Posterior vena cava (tissue), 2 donors: ENCODE results near the gene OR51G2. TPM values are rescaled to one million over a fixed set of nuclear protein-coding genes. Genes with fewer than 3 reads are reported as not detected.

Source experiments
- DNase-seq: peaks from one replicate; pipeline ENCODE4 v3.0.0-alpha.2; 2020; ENCODE audit warnings: low spot score
- intact Hi-C, 2 donors: fragments of 100-400 bp; cut with DNase I; formaldehyde crosslinking; loops; one replicate each; pipeline versions ENCODE4 v1.14.1 to v1.14.2; 2022 to 2023
- total RNA-seq, 2 donors: library from RNA; stranded (reverse); fragmentation: NEBNext Ultra II Directional; extraction: Animal tissue kit (Norgen Biotek cat#: 25700); gene quantifications; one replicate each; pipeline ENCODE4 v1.2.1, GENCODE V29; 2021
- donor health status: DM: yes; HTN: yes; CAD: no.
- donor health status: DM: yes; HTN: yes; CAD: no.

Gene OR51G2
- total RNA-seq, 2 donors from 2014 or later, result not detected

DNA sequence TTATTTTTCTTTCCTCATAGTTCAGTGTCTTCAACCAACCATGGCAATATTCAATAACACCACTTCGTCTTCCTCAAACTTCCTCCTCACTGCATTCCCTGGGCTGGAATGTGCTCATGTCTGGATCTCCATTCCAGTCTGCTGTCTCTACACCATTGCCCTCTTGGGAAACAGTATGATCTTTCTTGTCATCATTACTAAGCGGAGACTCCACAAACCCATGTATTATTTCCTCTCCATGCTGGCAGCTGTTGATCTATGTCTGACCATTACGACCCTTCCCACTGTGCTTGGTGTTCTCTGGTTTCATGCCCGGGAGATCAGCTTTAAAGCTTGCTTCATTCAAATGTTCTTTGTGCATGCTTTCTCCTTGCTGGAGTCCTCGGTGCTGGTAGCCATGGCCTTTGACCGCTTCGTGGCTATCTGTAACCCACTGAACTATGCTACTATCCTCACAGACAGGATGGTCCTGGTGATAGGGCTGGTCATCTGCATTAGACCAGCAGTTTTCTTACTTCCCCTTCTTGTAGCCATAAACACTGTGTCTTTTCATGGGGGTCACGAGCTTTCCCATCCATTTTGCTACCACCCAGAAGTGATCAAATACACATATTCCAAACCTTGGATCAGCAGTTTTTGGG lies 37.2 kb downstream of the OR51G2 start, which contains the start of gene OR51T1:
TSS of gene OR51T1 (plus strand) at position 41 of the 641 bp plus-strand sequence. CDS start at position 41, 0 bp downstream.
- DNase-seq, result no peak
- intact Hi-C loops, result no loop called here

- intact Hi-C loops, result no loop called here
These were observed 38.0 kb downstream of the OR51G2 start for GRCh38 chr11:4881188-4881587.

GRCh38 chr11:4865855-4866254 lies 53.3 kb downstream of the OR51G2 start:
- intact Hi-C loops, result no loop called here
- DNase-seq, result no peak

More at GRCh38 chr11:4881188-4881587, 38.0 kb downstream of the OR51G2 start:
- DNase-seq, result no peak

DNA sequence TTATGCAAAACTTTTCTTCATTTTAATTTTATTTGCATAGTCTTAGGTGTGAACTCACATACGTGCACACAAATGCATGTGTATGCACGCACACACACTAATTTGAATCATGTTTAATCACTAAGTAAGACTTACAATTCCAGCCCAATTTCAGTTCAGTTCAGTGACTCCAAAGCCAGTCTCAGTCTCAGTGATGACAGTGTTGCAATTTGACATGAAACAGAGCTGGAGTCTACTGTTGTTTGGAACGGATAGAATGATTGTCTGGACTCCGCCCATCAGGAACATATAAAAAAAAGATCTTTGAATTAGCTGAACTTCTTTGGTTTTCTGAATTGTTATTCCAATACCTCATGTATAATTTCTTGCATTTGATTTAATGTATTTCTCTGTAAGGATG lies 55.3 kb downstream of the OR51G2 start:
- DNase-seq, result no peak
- intact Hi-C loops, result no loop called here

Other genes starting within 250 kb of the OR51G2 start
- gene OR51E2, start 221.5 kb downstream of the OR51G2 start, total RNA-seq, result under 1 TPM; 0.23 to 0.57 TPM
- not detected for gene MMP26, start 214.6 kb downstream of the OR51G2 start, total RNA-seq
- not detected for gene OR51F1, start 149.4 kb downstream of the OR51G2 start, total RNA-seq
- not detected for gene OR52R1, start 115.0 kb downstream of the OR51G2 start, total RNA-seq
- not detected for gene OR51F2, start 98.0 kb downstream of the OR51G2 start, total RNA-seq
- not detected for gene OR51S1, start 70.1 kb downstream of the OR51G2 start, total RNA-seq
- gene OR51T1, start 37.5 kb downstream of the OR51G2 start, total RNA-seq, result not detected
- gene OR51A7, start 15.6 kb downstream of the OR51G2 start, total RNA-seq, result not detected
- gene OR51G1, start 5.0 kb upstream of the OR51G2 start, total RNA-seq, result not detected
- not detected for gene OR51A4, start 28.3 kb upstream of the OR51G2 start, total RNA-seq
- not detected for gene OR51A2, start 36.4 kb upstream of the OR51G2 start, total RNA-seq
- not detected for gene OR51L1, start 75.5 kb upstream of the OR51G2 start, total RNA-seq
- not detected for gene OR52J3, start 127.2 kb upstream of the OR51G2 start, total RNA-seq
- not detected for gene OR52E2, start 140.3 kb upstream of the OR51G2 start, total RNA-seq
- gene OR52E1, start 150.2 kb upstream of the OR51G2 start, total RNA-seq, result not detected
- not detected for gene OR52A5, start 219.0 kb upstream of the OR51G2 start, total RNA-seq
- gene OR52A1, start 235.4 kb upstream of the OR51G2 start, total RNA-seq, result not detected